Measurements from ENCODE around the gene CEP85L.

DNA sequence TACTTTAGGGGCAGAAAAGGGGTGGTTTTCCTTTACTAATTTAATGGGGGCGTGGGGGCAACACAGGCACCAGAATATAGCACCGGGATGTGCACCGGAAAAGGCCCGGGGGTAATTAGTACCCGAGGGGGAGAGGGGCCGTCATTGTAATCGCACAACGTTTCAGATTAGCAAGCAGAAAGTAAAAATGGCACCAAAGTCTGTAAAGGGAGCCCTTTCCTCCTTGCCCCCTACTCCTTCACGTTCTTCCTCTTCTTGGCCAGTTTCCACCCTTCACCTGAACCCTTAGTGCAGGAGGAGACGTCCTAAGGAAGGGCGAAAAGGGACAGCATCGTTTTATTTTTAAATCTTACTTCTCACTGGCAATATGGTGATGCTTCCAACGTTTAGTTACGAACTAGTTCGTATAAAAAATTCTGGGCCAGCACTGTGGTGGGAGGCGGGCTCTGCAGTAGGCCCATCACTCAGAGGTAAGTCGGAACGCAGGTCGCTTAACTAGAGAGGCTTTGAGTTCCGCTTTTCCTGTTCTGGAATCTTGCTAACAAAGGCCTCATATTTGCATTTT lies 742 bp upstream of the CEP85L start:
- no peak for TF ChIP-seq POLR2A (IDR thresholded peaks at IDR 0.05; ENCODE audit: extremely low read depth, insufficient read length)
- TF ChIP-seq, protein P1, sequence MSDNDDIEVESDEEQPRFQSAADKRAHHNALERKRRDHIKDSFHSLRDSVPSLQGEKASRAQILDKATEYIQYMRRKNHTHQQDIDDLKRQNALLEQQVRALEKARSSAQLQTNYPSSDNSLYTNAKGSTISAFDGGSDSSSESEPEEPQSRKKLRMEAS (IDR thresholded peaks at IDR 0.05; ENCODE audit: low read depth, low read length) = no peak
- TF ChIP-seq, protein P2, sequence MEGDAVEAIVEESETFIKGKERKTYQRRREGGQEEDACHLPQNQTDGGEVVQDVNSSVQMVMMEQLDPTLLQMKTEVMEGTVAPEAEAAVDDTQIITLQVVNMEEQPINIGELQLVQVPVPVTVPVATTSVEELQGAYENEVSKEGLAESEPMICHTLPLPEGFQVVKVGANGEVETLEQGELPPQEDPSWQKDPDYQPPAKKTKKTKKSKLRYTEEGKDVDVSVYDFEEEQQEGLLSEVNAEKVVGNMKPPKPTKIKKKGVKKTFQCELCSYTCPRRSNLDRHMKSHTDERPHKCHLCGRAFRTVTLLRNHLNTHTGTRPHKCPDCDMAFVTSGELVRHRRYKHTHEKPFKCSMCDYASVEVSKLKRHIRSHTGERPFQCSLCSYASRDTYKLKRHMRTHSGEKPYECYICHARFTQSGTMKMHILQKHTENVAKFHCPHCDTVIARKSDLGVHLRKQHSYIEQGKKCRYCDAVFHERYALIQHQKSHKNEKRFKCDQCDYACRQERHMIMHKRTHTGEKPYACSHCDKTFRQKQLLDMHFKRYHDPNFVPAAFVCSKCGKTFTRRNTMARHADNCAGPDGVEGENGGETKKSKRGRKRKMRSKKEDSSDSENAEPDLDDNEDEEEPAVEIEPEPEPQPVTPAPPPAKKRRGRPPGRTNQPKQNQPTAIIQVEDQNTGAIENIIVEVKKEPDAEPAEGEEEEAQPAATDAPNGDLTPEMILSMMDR (IDR thresholded peaks at IDR 0.05; ENCODE audit: low read depth, low read length) = no peak
- TF ChIP-seq MYC (IDR thresholded peaks at IDR 0.05; ENCODE audit: low read depth, low read length) = no peak
